DMS53 treated with DMSO at 0.1 percent for 48 hours (cell line): Measurements from ENCODE around the gene HLA-E.
"Not testable (repeated sequence)": the region's sequence is repeated elsewhere in the genome, so short reads cannot be mapped to it uniquely, and the experiment has no call there.

ENCODE experiments used
- DNase-seq: peaks from one replicate; lab custom pipeline; 2025; ENCODE audit not compliant: unreplicated experiment; lab: John Stamatoyannopoulos, UW

The HLA-E gene

GRCh38 chr6:30489081-30490025 is at the start of gene HLA-E:
Gene HLA-E (plus strand): TSS chr6:30489509. CDS start chr6:30489532, 23 bp downstream.
- peak; percentile 96 for DNase-seq

GRCh38 chr6:30441171-30441570 is 48.1 kb upstream of the HLA-E start:
- peak; percentile 35 for DNase-seq

GRCh38 chr6:30443657-30444450 is 45.5 kb upstream of the HLA-E start:
- DNase-seq: no peak

GRCh38 chr6:30444451-30444742 is 44.9 kb upstream of the HLA-E start:
- no peak for DNase-seq

- DNase-seq: no peak
These were observed 43.0 kb upstream of the HLA-E start for GRCh38 chr6:30446259-30446658.

- no peak for DNase-seq
These were observed 42.1 kb upstream of the HLA-E start for GRCh38 chr6:30447237-30447636.

GRCh38 chr6:30450548-30450908 is 38.8 kb upstream of the HLA-E start:
- no peak for DNase-seq

- no peak for DNase-seq
These were observed 38.1 kb upstream of the HLA-E start for GRCh38 chr6:30450909-30451841.

- no peak for DNase-seq
These were observed 36.4 kb upstream of the HLA-E start for GRCh38 chr6:30452736-30453507.

- DNase-seq: peak; percentile 85
These were observed 35.7 kb upstream of the HLA-E start for GRCh38 chr6:30453508-30454116.

GRCh38 chr6:30459145-30459544 is 30.2 kb upstream of the HLA-E start:
- no peak for DNase-seq

- no peak for DNase-seq
These were observed 28.3 kb upstream of the HLA-E start for GRCh38 chr6:30461055-30461454.

GRCh38 chr6:30462482-30462881 is 26.8 kb upstream of the HLA-E start:
- DNase-seq: no peak

- DNase-seq: no peak
These were observed 26.1 kb upstream of the HLA-E start for GRCh38 chr6:30463242-30463641.

- no peak for DNase-seq
These were observed 25.4 kb upstream of the HLA-E start for GRCh38 chr6:30463651-30464618.

GRCh38 chr6:30465595-30466306 is 23.6 kb upstream of the HLA-E start:
- DNase-seq: no peak

GRCh38 chr6:30470968-30471367 is 18.3 kb upstream of the HLA-E start:
- no peak for DNase-seq

GRCh38 chr6:30475116-30475515 is 14.2 kb upstream of the HLA-E start:
- not testable (repeated sequence) for DNase-seq
